ENCODE measurements around the gene LIN54. TPM values are rescaled to one million over a fixed set of nuclear protein-coding genes. Genes with fewer than 3 reads are reported as not detected.
"Not testable (repeated sequence)": the region's sequence is repeated elsewhere in the genome, so short reads cannot be mapped to it uniquely, and the experiment has no call there.

The LIN54 gene
- polyA plus RNA-seq, 1 of the 3 experiments (the other 2 are of a cell fraction) = 6.4 TPM

- TF ChIP-seq SIN3A (IDR thresholded peaks at IDR 0.05; ENCODE audit: borderline replicate concordance, low read depth, low read length) = 0 out of 2 replicates have a peak, but pooled peaks have one; percentile 7
- TF ChIP-seq RAD21 (IDR thresholded peaks at IDR 0.05; ENCODE audit: low read length) = no peak
- peaks cover 18% of the 10 kb centered on the region for H3F3A ChIP-seq (replicated peaks; ENCODE audit: insufficient read depth)
- H3K9me3 ChIP-seq = no peaks in the 10 kb centered on the region
- H3K79me2 ChIP-seq (ENCODE audit: insufficient read depth) = peaks cover 57% of the 10 kb centered on the region
- no peaks in the 10 kb centered on the region for H3K9me2 ChIP-seq
- H3K4me3 ChIP-seq (ENCODE audit: low read depth in 2 of 2, low read length in 1 of 2) = peak overlapping the region; percentile 88 to 95
- H2AFZ ChIP-seq (ENCODE audit: low read depth) = peak overlapping the region; percentile 92
- WGBS (ENCODE audit: low lambda C conversion rate) = 0% methylated on average over 5 of the region's 5 CpGs
- no peaks in the 10 kb centered on the region for H4K20me1 ChIP-seq (ENCODE audit: insufficient read depth)
- peaks cover 4 to 12% of the 10 kb centered on the region in 2 experiments; a peak in 2 of 4 replicates for H3K4me1 ChIP-seq (ENCODE audit: control insufficient read depth in 1 of 2, insufficient read depth in 2 of 2, low read depth in 1 of 2, low read length in 1 of 2)
- peak overlapping the region; percentile 34 to 82; a peak in 3 of 4 replicates for H3K27ac ChIP-seq (ENCODE audit: low read depth in 2 of 2, low read length in 1 of 2)
- no peaks in the 10 kb centered on the region for H3K36me3 ChIP-seq (replicated peaks in 1 of 2; ENCODE audit: control insufficient read depth in 1 of 2, insufficient read depth in 2 of 2, low read length in 1 of 2)
- peak overlapping the region; percentile 98 for H3K4me2 ChIP-seq
- no peaks in the 10 kb centered on the region for H3K27me3 ChIP-seq (ENCODE audit: insufficient read depth)
- POLR2A ChIA-PET = interaction anchor here (3.9 kb wide), 1 partner anchor 23 kb away, joined by 34 read pairs; the partner anchor contains the start of gene COPS4
- DNase-seq = no peak
- CTCF ChIA-PET = interaction anchor here (0.7 to 1.7 kb wide), 5 partner anchors 30 to 249 kb away, joined by 3 to 4 read pairs (median 3); partner anchors contain the start of gene THAP9
- peak overlapping the region; percentile 90; the same call in 1 of the 2 replicates for H3K9ac ChIP-seq
Observed at GRCh38 chr4:83011689-83012199, 1.1 kb upstream of the LIN54 start.

- Histone ChIP-seq H3K4me2 (peak overlapping the region; percentile 98), H3K9me3 (no peaks in the 10 kb centered on the region), H2AFZ (ENCODE audit: low read depth) (peak overlapping the region; percentile 85), H3K27me3 (ENCODE audit: insufficient read depth) (no peaks in the 10 kb centered on the region), H3K4me1 (ENCODE audit: control insufficient read depth in 1 of 2, insufficient read depth in 2 of 2, low read depth in 1 of 2, low read length in 1 of 2) (peaks cover 4 to 12% of the 10 kb centered on the region in 2 experiments; a peak in 2 of 4 replicates), H3K4me3 (ENCODE audit: low read depth in 2 of 2, low read length in 1 of 2) (peak overlapping the region; percentile 88 to 95), H3K9me2 (no peaks in the 10 kb centered on the region), H3K79me2 (ENCODE audit: insufficient read depth) (peaks cover 74% of the 10 kb centered on the region), H3K27ac (ENCODE audit: low read depth in 2 of 2, low read length in 1 of 2) (peak overlapping the region; percentile 82 to 85), H3F3A (replicated peaks; ENCODE audit: insufficient read depth) (peaks cover 18% of the 10 kb centered on the region), H3K9ac (peak overlapping the region; percentile 90), H3K36me3 (replicated peaks in 1 of 2; ENCODE audit: control insufficient read depth in 1 of 2, insufficient read depth in 2 of 2, low read length in 1 of 2) (no peaks in the 10 kb centered on the region), H4K20me1 (ENCODE audit: insufficient read depth) (no peaks in the 10 kb centered on the region)
- ChIA-PET POLR2A (interaction anchor here (3.9 kb wide), 1 partner anchor 25 kb away, joined by 34 read pairs; the partner anchor contains the start of gene COPS4), CTCF (interaction anchor here (1.4 to 1.7 kb wide), 2 partner anchors 71 to 110 kb away, joined by 4 read pairs; partner anchors contain the start of gene THAP9)
- 2% methylated on average over 13 of the region's 14 CpGs for WGBS (ENCODE audit: low lambda C conversion rate)
- DNase-seq = no peak
- TF ChIP-seq EZH2phosphoT487 (IDR thresholded peaks at IDR 0.05; ENCODE audit: borderline replicate concordance, low read depth) = no peak
- TF ChIP-seq ZBTB33 (IDR thresholded peaks at IDR 0.05; ENCODE audit: borderline replicate concordance, low read depth) = no peak
- 0 out of 2 replicates have a peak, but pooled peaks have one; percentile 9 for TF ChIP-seq GATA2 (CRISPR knock-in tag; IDR thresholded peaks at IDR 0.05)
Observed at GRCh38 chr4:83010111-83010521, 507 bp downstream of the LIN54 start.

GRCh38 chr4:83009529-83009928, 1.1 kb downstream of the LIN54 start:
- Histone ChIP-seq H3K27me3 (ENCODE audit: insufficient read depth) (no peaks in the 10 kb centered on the region), H3K9me2 (no peaks in the 10 kb centered on the region), H3K27ac (ENCODE audit: low read depth in 2 of 2, low read length in 1 of 2) (peak overlapping the region; percentile 82 to 85), H3K4me1 (ENCODE audit: control insufficient read depth in 1 of 2, insufficient read depth in 2 of 2, low read depth in 1 of 2, low read length in 1 of 2) (peaks cover 4 to 12% of the 10 kb centered on the region in 2 experiments; a peak in 2 of 4 replicates), H3F3A (replicated peaks; ENCODE audit: insufficient read depth) (peaks cover 14% of the 10 kb centered on the region), H3K4me2 (peak overlapping the region; percentile 98), H3K9ac (peak overlapping the region; percentile 90), H3K4me3 (ENCODE audit: low read depth in 2 of 2, low read length in 1 of 2) (peak overlapping the region; percentile 88 to 95), H3K79me2 (ENCODE audit: insufficient read depth) (peaks cover 79% of the 10 kb centered on the region), H2AFZ (ENCODE audit: low read depth) (peak overlapping the region; percentile 85), H4K20me1 (ENCODE audit: insufficient read depth) (no peaks in the 10 kb centered on the region), H3K9me3 (no peaks in the 10 kb centered on the region), H3K36me3 (replicated peaks in 1 of 2; ENCODE audit: control insufficient read depth in 1 of 2, insufficient read depth in 2 of 2, low read length in 1 of 2) (no peaks in the 10 kb centered on the region)
- CTCF ChIA-PET = interaction anchor here (1.3 kb wide), 1 partner anchor 37 kb away, joined by 3 read pairs; no protein-coding TSS in a partner anchor
- WGBS (ENCODE audit: low lambda C conversion rate) = 57% methylated on average over 3 of the region's 3 CpGs
- DNase-seq = no peak
- POLR2A ChIA-PET = interaction anchor here (3.9 kb wide), 1 partner anchor 26 kb away, joined by 34 read pairs; the partner anchor contains the start of gene COPS4
- no peak for TF ChIP-seq TCF12 (IDR thresholded peaks at IDR 0.05)
- TF ChIP-seq PBX3 (IDR thresholded peaks at IDR 0.05) = no peak
- no peak for TF ChIP-seq ELF1 (IDR thresholded peaks at IDR 0.05)
- TF ChIP-seq RAD21 (IDR thresholded peaks at IDR 0.05; ENCODE audit: low read length) = no peak
- no peak for TF ChIP-seq POLR2AphosphoS5 (IDR thresholded peaks at IDR 0.05; ENCODE audit: low read depth, low read length)
- no peak for TF ChIP-seq SIN3A (IDR thresholded peaks at IDR 0.05; ENCODE audit: borderline replicate concordance, low read depth, low read length)
- no peak for TF ChIP-seq MAX (IDR thresholded peaks at IDR 0.05; ENCODE audit: low read depth)

GRCh38 chr4:83003044-83003791, 7.4 kb downstream of the LIN54 start:
- H3K9me3 ChIP-seq; H3K4me3 ChIP-seq (ENCODE audit: low read depth in 2 of 2, low read length in 1 of 2); H3K27me3 ChIP-seq (ENCODE audit: insufficient read depth); H2AFZ ChIP-seq (ENCODE audit: low read depth); H3K9me2 ChIP-seq; H3K27ac ChIP-seq (ENCODE audit: low read depth in 2 of 2, low read length in 1 of 2); H3K9ac ChIP-seq; DNase-seq; H3K4me2 ChIP-seq; H4K20me1 ChIP-seq (ENCODE audit: insufficient read depth); H3K4me1 ChIP-seq (ENCODE audit: control insufficient read depth in 1 of 2, insufficient read depth in 2 of 2, low read depth in 1 of 2, low read length in 1 of 2); H3F3A ChIP-seq (replicated peaks; ENCODE audit: insufficient read depth); H3K36me3 ChIP-seq (replicated peaks in 1 of 2; ENCODE audit: control insufficient read depth in 1 of 2, insufficient read depth in 2 of 2, low read length in 1 of 2); CTCF ChIA-PET; POLR2A ChIA-PET: not testable (repeated sequence)
- H3K79me2 ChIP-seq (ENCODE audit: insufficient read depth) = peaks cover 87% of the 10 kb centered on the region
- 91% methylated on average over 14 of the region's 14 CpGs for WGBS (ENCODE audit: low lambda C conversion rate)
